Measurements from ENCODE around the gene MINDY4.

MINDY4 gene

DNA sequence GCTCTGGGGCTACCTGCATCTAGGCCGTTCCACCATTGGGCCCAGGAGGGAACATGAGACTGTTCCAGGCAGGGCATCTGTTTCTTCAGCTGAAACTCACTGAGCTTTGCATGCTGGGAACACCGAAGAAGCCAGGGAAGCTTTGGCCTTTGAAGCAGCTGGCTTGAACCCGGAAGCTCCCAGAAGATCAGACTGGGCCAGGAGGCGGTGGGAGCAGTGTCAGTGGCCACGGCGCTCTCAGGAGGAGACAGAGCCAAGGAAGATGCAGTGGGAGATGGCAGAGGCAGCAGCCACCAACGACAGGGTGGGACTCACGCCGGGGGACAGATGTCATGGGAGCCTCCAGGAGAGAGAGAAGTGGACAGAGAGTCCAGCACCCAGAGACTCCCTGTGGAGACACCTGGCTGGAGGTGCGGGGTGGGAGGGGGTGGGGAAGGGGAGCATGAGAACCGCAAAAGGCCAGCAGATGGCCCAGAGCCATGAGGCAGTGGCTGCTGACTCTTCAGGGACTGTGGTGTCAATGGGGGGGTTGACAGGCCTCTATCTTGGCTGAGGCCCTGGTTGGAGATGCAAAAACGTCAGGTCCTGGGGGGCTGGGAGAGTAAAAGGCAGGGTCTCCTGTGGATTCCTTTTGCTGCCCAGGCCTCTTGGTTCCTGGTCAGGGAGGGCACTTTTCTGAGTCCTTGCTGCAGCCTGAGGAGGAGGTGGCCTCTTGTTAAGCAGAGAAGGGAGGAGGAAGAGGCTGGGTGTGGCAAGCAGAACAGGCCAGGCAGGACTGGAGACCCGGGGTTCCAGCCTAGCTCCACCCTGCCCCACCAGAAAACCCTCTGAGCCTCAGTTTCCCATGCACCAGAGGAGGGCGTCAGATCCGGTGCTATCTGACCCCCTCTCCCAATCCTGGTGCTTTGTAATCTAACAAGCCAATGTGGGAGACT is 134.1 kb downstream of the MINDY4 start:
- no peaks in the 10 kb centered on the region for H3K27me3 ChIP-seq (ENCODE audit: control insufficient read depth in 1 of 2, insufficient read depth in 2 of 2, low read length in 2 of 2)
- peak overlapping the region; percentile 48 to 59 for H3K4me3 ChIP-seq (ENCODE audit: low read depth in 1 of 2, low read length in 2 of 2)
- no peaks in the 10 kb centered on the region for H3K36me3 ChIP-seq (ENCODE audit: control insufficient read depth in 1 of 2, insufficient read depth in 2 of 2, low read length in 2 of 2)
- H3K27ac ChIP-seq (ENCODE audit: low read depth, low read length): peak overlapping the region; percentile 38
- H3K9me3 ChIP-seq (ENCODE audit: control insufficient read depth in 1 of 2, low read length in 2 of 2): no peaks in the 10 kb centered on the region
- H3K9ac ChIP-seq (ENCODE audit: low read depth in 1 of 2, low read length in 2 of 2): peak overlapping the region; percentile 62 to 63
- H3K4me1 ChIP-seq (ENCODE audit: control insufficient read depth in 1 of 2, insufficient read depth in 2 of 2, low read length in 2 of 2): peaks cover 24 to 65% of the 10 kb centered on the region in 2 donors

DNA sequence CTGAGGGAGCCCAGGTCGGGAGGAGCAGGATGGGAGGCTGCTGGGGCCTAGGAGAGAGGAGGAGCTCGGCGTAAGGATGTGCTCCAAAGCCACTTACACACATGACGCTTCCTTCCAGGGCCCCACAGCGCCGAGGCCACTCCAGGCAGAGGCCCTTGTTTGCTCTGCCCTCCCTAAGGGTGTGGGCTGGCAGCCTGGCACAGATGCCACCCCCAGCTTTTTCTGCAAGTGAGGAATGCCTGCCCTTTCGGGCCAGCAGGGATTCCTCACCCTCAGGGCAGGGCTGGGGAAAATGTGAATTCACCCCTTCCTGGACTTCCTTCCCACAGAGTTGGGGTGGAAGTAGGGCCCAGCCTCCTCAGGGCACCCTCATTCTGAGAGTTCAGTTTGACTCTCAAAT is 134.8 kb downstream of the MINDY4 start:
- peak overlapping the region; percentile 62 to 63 for H3K9ac ChIP-seq (ENCODE audit: low read depth in 1 of 2, low read length in 2 of 2)
- H3K4me1 ChIP-seq (ENCODE audit: control insufficient read depth in 1 of 2, insufficient read depth in 2 of 2, low read length in 2 of 2): peaks cover 29 to 70% of the 10 kb centered on the region in 2 donors

DNA sequence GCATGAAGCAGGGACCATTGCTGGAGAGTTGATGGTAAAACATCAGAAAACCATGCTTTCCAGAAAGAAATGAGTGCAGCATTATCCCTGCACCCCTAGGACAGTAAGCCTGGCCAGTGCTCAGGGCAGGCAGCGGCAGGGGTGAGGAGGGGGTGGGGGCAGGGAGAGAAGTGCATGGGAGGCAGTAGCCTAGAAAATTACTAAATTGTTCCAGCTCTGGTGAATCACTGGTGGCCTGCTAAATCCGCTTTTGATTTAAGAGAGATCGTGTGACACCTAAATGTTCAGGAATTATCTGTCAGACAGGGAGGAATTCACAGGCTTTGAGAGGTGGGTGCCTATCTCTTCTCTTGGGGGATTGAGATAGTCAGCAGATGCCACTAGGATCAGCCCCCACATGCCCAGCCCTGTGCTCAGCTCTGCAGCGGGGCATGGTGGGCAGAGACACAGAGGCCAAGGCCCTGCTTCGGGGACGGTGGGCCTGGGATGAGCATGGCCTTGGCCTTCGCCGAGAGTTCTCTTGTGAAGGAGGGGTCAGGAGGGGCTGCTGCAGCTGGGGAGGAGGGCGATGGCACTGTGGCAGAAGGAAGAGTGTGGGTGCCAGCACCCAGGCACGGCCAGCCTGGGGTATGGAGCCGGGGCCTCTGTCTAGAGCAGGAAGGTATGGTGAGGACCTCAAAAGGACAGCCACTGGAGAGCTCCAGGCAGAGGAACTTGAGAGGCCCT is 135.5 kb downstream of the MINDY4 start:
- Histone ChIP-seq H3K9ac (ENCODE audit: low read depth in 1 of 2, low read length in 2 of 2) (peak overlapping the region; percentile 62 to 63), H3K27ac (ENCODE audit: low read depth, low read length) (no peak overlapping the region), H3K4me1 (ENCODE audit: control insufficient read depth in 1 of 2, insufficient read depth in 2 of 2, low read length in 2 of 2) (peaks cover 31 to 74% of the 10 kb centered on the region in 2 donors)

More for the DNA sequence above, 134.8 kb downstream of the MINDY4 start:
- Histone ChIP-seq H3K27ac (ENCODE audit: low read depth, low read length) (peak overlapping the region; percentile 38), H3K4me3 (ENCODE audit: low read depth in 1 of 2, low read length in 2 of 2) (peak overlapping the region; percentile 38 to 59), H3K27me3 (ENCODE audit: control insufficient read depth in 1 of 2, insufficient read depth in 2 of 2, low read length in 2 of 2) (no peaks in the 10 kb centered on the region), H3K36me3 (ENCODE audit: control insufficient read depth in 1 of 2, insufficient read depth in 2 of 2, low read length in 2 of 2) (no peaks in the 10 kb centered on the region), H3K9me3 (ENCODE audit: control insufficient read depth in 1 of 2, low read length in 2 of 2) (no peaks in the 10 kb centered on the region)

DNA sequence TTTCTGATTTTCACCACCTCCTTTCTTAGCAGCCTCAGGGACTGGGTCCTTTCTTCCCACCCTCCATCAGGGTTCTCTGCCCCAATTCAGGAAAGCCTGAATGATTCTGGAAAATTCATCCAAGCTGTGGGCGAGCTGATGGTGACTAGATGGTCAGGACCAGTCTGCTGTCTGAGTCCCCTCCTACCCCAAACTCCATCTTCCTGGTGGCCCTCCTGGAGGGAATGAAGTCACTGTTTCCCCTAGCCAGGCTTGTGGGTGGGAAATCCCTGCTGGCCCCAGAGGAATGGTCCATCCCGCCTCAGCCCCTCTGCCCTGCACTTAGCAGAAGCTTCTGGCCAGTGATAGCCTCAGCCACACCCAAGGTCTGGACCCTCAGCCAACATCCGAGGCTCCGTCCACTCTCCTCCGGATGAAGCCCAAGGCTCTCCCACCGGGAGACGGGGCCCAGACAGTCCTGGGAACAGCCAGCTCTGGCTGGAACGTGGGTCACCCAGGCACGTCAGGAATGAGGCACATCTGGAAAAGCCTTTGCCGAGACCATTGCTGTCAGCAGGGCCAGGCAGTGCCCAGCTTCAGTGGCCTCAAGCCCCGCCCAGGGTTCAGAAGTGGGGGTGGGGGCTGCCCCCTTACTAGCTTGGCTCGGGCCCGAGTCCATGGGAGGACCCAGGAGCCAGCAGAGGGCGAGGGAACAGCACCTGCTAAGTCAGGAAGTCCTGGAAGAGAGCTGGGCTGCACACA is 136.5 kb downstream of the MINDY4 start:
- H3K9me3 ChIP-seq (ENCODE audit: control insufficient read depth in 1 of 2, low read length in 2 of 2): no peaks in the 10 kb centered on the region
- no peaks in the 10 kb centered on the region for H3K36me3 ChIP-seq (ENCODE audit: control insufficient read depth in 1 of 2, insufficient read depth in 2 of 2, low read length in 2 of 2)
- peaks cover 33 to 79% of the 10 kb centered on the region in 2 donors for H3K4me1 ChIP-seq (ENCODE audit: control insufficient read depth in 1 of 2, insufficient read depth in 2 of 2, low read length in 2 of 2)
- H3K4me3 ChIP-seq (ENCODE audit: low read depth in 1 of 2, low read length in 2 of 2): no peak overlapping the region
- no peaks in the 10 kb centered on the region for H3K27me3 ChIP-seq (ENCODE audit: control insufficient read depth in 1 of 2, insufficient read depth in 2 of 2, low read length in 2 of 2)
- H3K27ac ChIP-seq (ENCODE audit: low read depth, low read length): no peak overlapping the region
- H3K9ac ChIP-seq (ENCODE audit: low read depth in 1 of 2, low read length in 2 of 2): peak overlapping the region; percentile 12 to 47

More for the DNA sequence above, 135.5 kb downstream of the MINDY4 start:
- peak overlapping the region; percentile 38 to 59 for H3K4me3 ChIP-seq (ENCODE audit: low read depth in 1 of 2, low read length in 2 of 2)
- no peaks in the 10 kb centered on the region for H3K36me3 ChIP-seq (ENCODE audit: control insufficient read depth in 1 of 2, insufficient read depth in 2 of 2, low read length in 2 of 2)
- H3K9me3 ChIP-seq (ENCODE audit: control insufficient read depth in 1 of 2, low read length in 2 of 2): no peaks in the 10 kb centered on the region
- no peaks in the 10 kb centered on the region for H3K27me3 ChIP-seq (ENCODE audit: control insufficient read depth in 1 of 2, insufficient read depth in 2 of 2, low read length in 2 of 2)

DNA sequence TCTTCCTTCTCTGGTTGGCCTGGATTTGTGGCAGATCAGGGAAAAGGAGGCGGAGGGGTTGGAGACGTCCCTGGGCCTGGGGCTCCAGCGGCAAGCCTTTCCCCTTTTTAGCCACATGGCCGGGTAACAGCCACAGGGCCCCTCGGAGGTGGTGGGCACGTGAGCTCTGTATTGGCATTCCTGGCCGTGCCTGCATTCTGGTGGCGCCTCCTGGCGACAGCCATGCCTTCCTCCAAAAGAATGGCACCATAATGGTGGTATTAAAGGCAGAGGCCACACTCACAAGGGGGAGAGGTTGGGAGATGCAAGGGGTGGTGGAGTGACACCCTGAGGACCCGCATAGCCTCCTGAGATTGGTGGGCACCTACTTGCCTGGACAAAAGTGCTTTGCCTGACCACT is 137.5 kb downstream of the MINDY4 start:
- H3K4me3 ChIP-seq (ENCODE audit: low read depth in 1 of 2, low read length in 2 of 2): no peak overlapping the region
- no peak overlapping the region for H3K27ac ChIP-seq (ENCODE audit: low read depth, low read length)
- H3K36me3 ChIP-seq (ENCODE audit: control insufficient read depth in 1 of 2, insufficient read depth in 2 of 2, low read length in 2 of 2): no peaks in the 10 kb centered on the region
- H3K27me3 ChIP-seq (ENCODE audit: control insufficient read depth in 1 of 2, insufficient read depth in 2 of 2, low read length in 2 of 2): no peaks in the 10 kb centered on the region
- H3K9me3 ChIP-seq (ENCODE audit: control insufficient read depth in 1 of 2, low read length in 2 of 2): no peaks in the 10 kb centered on the region
- H3K9ac ChIP-seq (ENCODE audit: low read depth in 1 of 2, low read length in 2 of 2): no peak overlapping the region
- peaks cover 34 to 87% of the 10 kb centered on the region in 2 donors for H3K4me1 ChIP-seq (ENCODE audit: control insufficient read depth in 1 of 2, insufficient read depth in 2 of 2, low read length in 2 of 2)

DNA sequence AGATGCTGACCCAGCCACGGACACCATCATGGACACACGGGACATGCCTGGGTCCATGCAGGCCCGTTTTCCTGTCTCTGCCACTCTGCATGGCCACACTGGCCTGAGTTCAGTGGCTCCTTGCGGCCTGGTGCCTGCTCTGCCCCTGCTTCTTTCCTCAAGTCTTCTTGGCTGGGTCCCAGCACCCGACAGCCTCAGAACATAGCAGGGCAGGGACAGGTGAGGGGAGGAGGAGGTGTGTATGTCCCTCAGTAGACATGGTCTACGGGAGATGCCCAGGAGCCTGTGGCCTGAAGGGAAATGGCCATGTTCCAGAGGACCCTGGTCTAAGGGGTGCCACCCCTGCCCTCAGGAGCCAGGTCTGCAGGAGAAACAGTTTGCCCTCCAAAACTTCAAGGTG is 138.2 kb downstream of the MINDY4 start:
- H3K36me3 ChIP-seq (ENCODE audit: control insufficient read depth in 1 of 2, insufficient read depth in 2 of 2, low read length in 2 of 2): no peaks in the 10 kb centered on the region
- no peak overlapping the region for H3K9ac ChIP-seq (ENCODE audit: low read depth in 1 of 2, low read length in 2 of 2)
- no peak overlapping the region for H3K27ac ChIP-seq (ENCODE audit: low read depth, low read length)
- peaks cover 36 to 92% of the 10 kb centered on the region in 2 donors for H3K4me1 ChIP-seq (ENCODE audit: control insufficient read depth in 1 of 2, insufficient read depth in 2 of 2, low read length in 2 of 2)
- H3K27me3 ChIP-seq (ENCODE audit: control insufficient read depth in 1 of 2, insufficient read depth in 2 of 2, low read length in 2 of 2): no peaks in the 10 kb centered on the region
- H3K4me3 ChIP-seq (ENCODE audit: low read depth in 1 of 2, low read length in 2 of 2): peak overlapping the region in 1 of 2 donors; percentile 11
- no peaks in the 10 kb centered on the region for H3K9me3 ChIP-seq (ENCODE audit: control insufficient read depth in 1 of 2, low read length in 2 of 2)

DNA sequence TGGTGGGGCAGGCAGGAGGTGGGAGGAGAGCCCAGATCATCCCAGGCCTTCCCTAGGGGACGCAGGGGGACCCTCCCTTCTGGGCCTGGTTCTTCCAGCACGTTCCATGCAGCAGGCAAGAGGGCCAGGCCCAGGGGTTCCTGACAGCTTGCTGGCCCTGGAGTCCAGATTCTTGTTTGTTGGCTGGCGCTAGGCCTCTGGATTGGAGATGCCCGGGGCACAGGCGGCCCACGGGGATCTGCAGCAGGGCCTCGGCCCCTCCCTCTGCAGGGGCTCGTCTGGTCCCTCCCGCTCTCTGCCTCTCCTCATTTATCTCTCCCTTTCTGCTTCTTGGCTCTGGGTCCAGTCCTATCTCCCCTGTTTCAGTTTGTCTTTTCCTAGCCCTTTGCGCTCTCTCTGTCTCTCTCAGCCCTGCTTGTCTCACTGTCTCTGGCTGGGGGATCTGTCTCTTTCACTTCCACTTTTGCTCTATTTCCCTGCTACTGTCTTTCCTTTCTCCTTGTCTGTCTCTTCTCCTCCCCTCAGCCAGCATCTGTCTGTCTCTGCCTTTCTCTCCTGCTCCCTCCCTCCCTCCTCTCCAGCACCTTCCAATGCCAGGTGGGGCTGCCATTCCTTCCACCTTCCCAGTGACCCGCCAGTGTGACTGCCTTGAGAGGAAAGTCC is 139.3 kb downstream of the MINDY4 start:
- Histone ChIP-seq H3K4me3 (ENCODE audit: low read depth in 1 of 2, low read length in 2 of 2) (peak overlapping the region in 1 of 2 donors; percentile 24), H3K36me3 (ENCODE audit: control insufficient read depth in 1 of 2, insufficient read depth in 2 of 2, low read length in 2 of 2) (no peaks in the 10 kb centered on the region), H3K27ac (ENCODE audit: low read depth, low read length) (no peak overlapping the region)

DNA sequence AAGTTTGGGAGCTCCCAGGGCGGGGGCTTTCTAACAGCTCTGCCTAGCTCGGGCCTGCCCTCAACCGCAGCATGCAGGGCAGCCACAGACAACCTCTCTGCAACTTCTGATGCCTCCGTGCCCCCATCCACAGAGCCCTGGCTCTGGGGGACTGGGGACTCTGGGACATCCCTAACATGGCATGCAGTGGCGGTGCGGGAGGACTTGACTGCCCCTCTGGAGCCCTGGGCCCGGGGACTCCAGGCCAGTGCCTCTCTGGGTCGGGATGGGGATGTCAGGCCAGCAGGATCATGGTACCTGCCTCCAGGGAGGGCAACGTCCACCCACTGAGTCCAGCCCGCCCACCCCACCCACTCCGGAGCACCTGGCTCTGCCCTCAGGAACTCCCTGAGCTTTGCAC is 139.9 kb downstream of the MINDY4 start:
- H3K9ac ChIP-seq (ENCODE audit: low read depth in 1 of 2, low read length in 2 of 2): no peak overlapping the region
- H3K4me1 ChIP-seq (ENCODE audit: control insufficient read depth in 1 of 2, insufficient read depth in 2 of 2, low read length in 2 of 2): peaks cover 46 to 94% of the 10 kb centered on the region in 2 donors
- H3K36me3 ChIP-seq (ENCODE audit: control insufficient read depth in 1 of 2, insufficient read depth in 2 of 2, low read length in 2 of 2): no peaks in the 10 kb centered on the region
- no peaks in the 10 kb centered on the region for H3K9me3 ChIP-seq (ENCODE audit: control insufficient read depth in 1 of 2, low read length in 2 of 2)
- H3K27me3 ChIP-seq (ENCODE audit: control insufficient read depth in 1 of 2, insufficient read depth in 2 of 2, low read length in 2 of 2): no peaks in the 10 kb centered on the region
- no peak overlapping the region for H3K27ac ChIP-seq (ENCODE audit: low read depth, low read length)
- peak overlapping the region in 1 of 2 donors; percentile 24 for H3K4me3 ChIP-seq (ENCODE audit: low read depth in 1 of 2, low read length in 2 of 2)

More for the DNA sequence above, 139.3 kb downstream of the MINDY4 start:
- peaks cover 40 to 94% of the 10 kb centered on the region in 2 donors for H3K4me1 ChIP-seq (ENCODE audit: control insufficient read depth in 1 of 2, insufficient read depth in 2 of 2, low read length in 2 of 2)
- H3K9me3 ChIP-seq (ENCODE audit: control insufficient read depth in 1 of 2, low read length in 2 of 2): no peaks in the 10 kb centered on the region
- no peaks in the 10 kb centered on the region for H3K27me3 ChIP-seq (ENCODE audit: control insufficient read depth in 1 of 2, insufficient read depth in 2 of 2, low read length in 2 of 2)
- peak overlapping the region in 1 of 2 donors; percentile 0 for H3K9ac ChIP-seq (ENCODE audit: low read depth in 1 of 2, low read length in 2 of 2)

DNA sequence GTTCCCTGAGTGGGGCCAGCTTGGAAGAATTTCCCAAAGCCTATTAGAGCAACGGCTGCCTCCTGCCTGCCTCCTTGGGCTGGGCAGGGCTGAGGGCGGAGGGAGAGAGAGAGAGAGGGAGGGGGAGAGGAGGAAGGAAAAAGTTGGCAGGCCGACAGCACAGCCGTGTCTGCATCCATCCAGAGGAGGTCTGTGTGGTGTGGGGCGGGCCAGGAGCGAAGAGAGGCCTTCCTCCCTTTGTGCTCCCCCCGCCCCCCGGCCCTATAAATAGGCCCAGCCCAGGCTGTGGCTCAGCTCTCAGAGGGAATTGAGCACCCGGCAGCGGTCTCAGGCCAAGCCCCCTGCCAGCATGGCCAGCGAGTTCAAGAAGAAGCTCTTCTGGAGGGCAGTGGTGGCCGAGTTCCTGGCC is 140.3 kb downstream of the MINDY4 start, which contains the start of gene AQP1:
Gene AQP1, plus strand, starts transcription at position 293 of the 409 bp plus-strand sequence. Its CDS starts 57 bp downstream, at position 350.
- Histone ChIP-seq H3K4me1 (ENCODE audit: control insufficient read depth in 1 of 2, insufficient read depth in 2 of 2, low read length in 2 of 2) (peaks cover 49 to 94% of the 10 kb centered on the region in 2 donors), H3K27ac (ENCODE audit: low read depth, low read length) (no peak within 1 kb of the TSS), H3K9ac (ENCODE audit: low read depth in 1 of 2, low read length in 2 of 2) (peak within 1 kb of the TSS; percentile 44 to 53), H3K4me3 (ENCODE audit: low read depth in 1 of 2, low read length in 2 of 2) (peak within 1 kb of the TSS; percentile 67 to 77), H3K9me3 (ENCODE audit: control insufficient read depth in 1 of 2, low read length in 2 of 2) (no peaks in the 10 kb centered on the region), H3K27me3 (ENCODE audit: control insufficient read depth in 1 of 2, insufficient read depth in 2 of 2, low read length in 2 of 2) (no peaks in the 10 kb centered on the region), H3K36me3 (ENCODE audit: control insufficient read depth in 1 of 2, insufficient read depth in 2 of 2, low read length in 2 of 2) (no peaks in the 10 kb centered on the region)
